GF-D8 (cell line): ENCODE data around the gene MUC12.
"Not testable (repeated sequence)": the region's sequence is repeated elsewhere in the genome, so short reads cannot be mapped to it uniquely, and the experiment has no call there.

Experiments used
- DNase-seq: peaks from one replicate; lab custom pipeline; 2025; lab: John Stamatoyannopoulos, UW

Gene MUC12

GRCh38 chr7:100969066-100969615 is at the start of gene MUC12:
Gene MUC12, plus strand, starts transcription at chr7:100969565. Its CDS starts 58 bp downstream, at chr7:100969623.
- DNase-seq, result no peak

- not testable (repeated sequence) for DNase-seq
Measured at GRCh38 chr7:100919779-100920437, 49.5 kb upstream of the MUC12 start.

- no peak for DNase-seq
Measured at GRCh38 chr7:100921039-100921438, 48.3 kb upstream of the MUC12 start.

GRCh38 chr7:100923616-100924015 is 45.7 kb upstream of the MUC12 start:
- not testable (repeated sequence) for DNase-seq

- no peak for DNase-seq
Measured at GRCh38 chr7:100929808-100930174, 39.6 kb upstream of the MUC12 start.

- no peak for DNase-seq
Measured at GRCh38 chr7:100933734-100934133, 35.6 kb upstream of the MUC12 start.

- not testable (repeated sequence) for DNase-seq
Measured at GRCh38 chr7:100935381-100935780, 34.0 kb upstream of the MUC12 start.

GRCh38 chr7:100936167-100936566 is 33.2 kb upstream of the MUC12 start:
- DNase-seq, result not testable (repeated sequence)

- DNase-seq, result no peak
Measured at GRCh38 chr7:100942045-100942774, 27.2 kb upstream of the MUC12 start.

GRCh38 chr7:100943693-100944092 is 25.7 kb upstream of the MUC12 start:
- DNase-seq, result no peak

- DNase-seq, result no peak
Measured at GRCh38 chr7:100944138-100944537, 25.2 kb upstream of the MUC12 start.

GRCh38 chr7:100946111-100946510 is 23.3 kb upstream of the MUC12 start:
- DNase-seq, result no peak

GRCh38 chr7:100946766-100947365 is 22.5 kb upstream of the MUC12 start:
- no peak for DNase-seq

- DNase-seq, result no peak
Measured at GRCh38 chr7:100947792-100948191, 21.6 kb upstream of the MUC12 start.

- DNase-seq, result no peak
Measured at GRCh38 chr7:100949227-100949932, 20.0 kb upstream of the MUC12 start, which contains the start of gene MUC3A. Gene MUC3A, plus strand, starts transcription at chr7:100949534. Its CDS starts 91 bp downstream, at chr7:100949625.

GRCh38 chr7:100949933-100950443 is 19.4 kb upstream of the MUC12 start:
- no peak for DNase-seq

- no peak for DNase-seq
Measured at GRCh38 chr7:100951172-100951571, 18.2 kb upstream of the MUC12 start.

- no peak for DNase-seq
Measured at GRCh38 chr7:100951888-100952560, 17.3 kb upstream of the MUC12 start.

GRCh38 chr7:100952641-100953040 is 16.7 kb upstream of the MUC12 start:
- no peak for DNase-seq

GRCh38 chr7:100957832-100958421 is 11.4 kb upstream of the MUC12 start:
- DNase-seq, result no peak

- no peak for DNase-seq
Measured at GRCh38 chr7:100959894-100960293, 9.5 kb upstream of the MUC12 start.
